GM21825 (cell line): ENCODE results near the gene MCHR2.

Experiments used
- ATAC-seq: cut with Tn5 transposase; IDR thresholded peaks from one replicate; pipeline ENCODE4 v1.9.1; 2021; ENCODE audit warnings: mild to moderate bottlenecking, moderate library complexity; ENCODE audit not compliant: unreplicated experiment

Gene MCHR2

GRCh38 chr6:99905209-99906106 lies 88.6 kb downstream of the MCHR2 start:
- ATAC-seq = peak; percentile 95

- no peak for ATAC-seq
Measured at GRCh38 chr6:99901596-99902384, 92.2 kb downstream of the MCHR2 start.

- no peak for ATAC-seq
Measured at GRCh38 chr6:99894815-99895214, 99.2 kb downstream of the MCHR2 start.

- ATAC-seq = no peak
Measured at GRCh38 chr6:99887066-99887465, 107.0 kb downstream of the MCHR2 start.

- ATAC-seq = no peak
Measured at GRCh38 chr6:99885051-99885450, 109.0 kb downstream of the MCHR2 start.

GRCh38 chr6:99882128-99882702 lies 111.8 kb downstream of the MCHR2 start:
- ATAC-seq = no peak

- ATAC-seq = no peak
Measured at GRCh38 chr6:99879431-99879830, 114.6 kb downstream of the MCHR2 start.

- ATAC-seq = no peak
Measured at GRCh38 chr6:99875068-99875467, 119.0 kb downstream of the MCHR2 start.

- no peak for ATAC-seq
Measured at GRCh38 chr6:99873084-99873483, 120.9 kb downstream of the MCHR2 start.

GRCh38 chr6:99871641-99872040 lies 122.4 kb downstream of the MCHR2 start:
- ATAC-seq = no peak
